Immature natural killer cell (primary cell): ENCODE results near the gene PICK1. TPM values are rescaled to one million over a fixed set of nuclear protein-coding genes. Genes with fewer than 3 reads are reported as not detected.
"Not testable (repeated sequence)": the region's sequence is repeated elsewhere in the genome, so short reads cannot be mapped to it uniquely, and the experiment has no call there.

Experiments used
- DNase-seq, 3 donors: peaks; one replicate each; pipeline ENCODE4 v3.0.0; 2022; ENCODE audit warnings: mixed read lengths in 1 of 3
- H3K27ac Mint-ChIP-seq, 6 donors: one replicate each; pipeline ENCODE4 v1.8.0; 2020; ENCODE audit warnings: mixed read lengths in 6 of 6, mild to moderate bottlenecking in 5 of 6, inconsistent platforms in 4 of 6, moderate library complexity in 3 of 6
- H3K27me3 Mint-ChIP-seq, 3 donors: one replicate each; pipeline ENCODE4 v1.8.0; 2020 to 2021; ENCODE audit warnings: low read depth in 3 of 3, mild to moderate bottlenecking in 3 of 3, mixed read lengths in 3 of 3, moderate library complexity in 3 of 3, inconsistent platforms in 1 of 3
- H3K36me3 Mint-ChIP-seq, 3 donors: one replicate each; pipeline ENCODE4 v1.8.0; 2020; ENCODE audit warnings: mixed read lengths in 3 of 3, inconsistent platforms in 2 of 3, mild to moderate bottlenecking in 2 of 3
- H3K4me1 Mint-ChIP-seq, 2 donors: one replicate each; pipeline ENCODE4 v1.8.0; 2020; ENCODE audit warnings: inconsistent platforms in 2 of 2, mild to moderate bottlenecking in 2 of 2, mixed read lengths in 2 of 2, moderate library complexity in 1 of 2
- H3K4me3 Mint-ChIP-seq, 5 donors: one replicate each; pipeline ENCODE4 v1.8.0; 2020; ENCODE audit warnings: mild to moderate bottlenecking in 5 of 5, mixed read lengths in 5 of 5, inconsistent platforms in 3 of 5, moderate library complexity in 3 of 5
- H3K9me3 Mint-ChIP-seq, 6 donors: one replicate each; pipeline ENCODE4 v1.8.0; 2020; ENCODE audit warnings: mild to moderate bottlenecking in 6 of 6, mixed read lengths in 6 of 6, inconsistent platforms in 4 of 6, moderate library complexity in 3 of 6
- polyA plus RNA-seq, 3 donors: library from polyadenylated mRNA; unstranded; fragments of 300-500 nt; fragmentation: Illumina TruSeq; gene quantifications; one replicate each; pipeline ENCODE4 v1.2.3, GENCODE V29; 2021

Gene PICK1
- polyA plus RNA-seq, 3 donors from 2014 or later: 0.12 to 11.1 (median 6.0) TPM

DNA sequence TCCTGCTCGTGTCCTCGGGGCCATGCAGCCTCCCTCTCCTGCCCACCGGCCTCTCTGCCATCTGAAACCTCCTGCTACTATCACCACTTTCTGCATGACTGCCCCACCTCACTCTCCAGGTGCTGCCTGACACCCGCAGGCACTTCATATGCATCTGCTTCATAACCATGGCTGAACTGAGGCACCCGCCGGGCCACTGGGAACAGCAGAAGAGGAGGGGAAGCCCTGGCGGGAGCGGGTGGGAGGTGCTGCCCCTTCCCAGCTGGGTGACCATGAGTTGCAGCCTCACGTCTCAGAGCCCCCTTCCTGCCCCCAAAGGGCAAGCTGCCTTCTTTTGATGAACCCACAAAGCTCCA is 21.7 kb upstream of the PICK1 start:
- H3K36me3 Mint-ChIP-seq: no peaks in the 10 kb centered on the region
- H3K27ac Mint-ChIP-seq: peak overlapping the region in 2 of 6 donors; percentile 79 to 83

DNA sequence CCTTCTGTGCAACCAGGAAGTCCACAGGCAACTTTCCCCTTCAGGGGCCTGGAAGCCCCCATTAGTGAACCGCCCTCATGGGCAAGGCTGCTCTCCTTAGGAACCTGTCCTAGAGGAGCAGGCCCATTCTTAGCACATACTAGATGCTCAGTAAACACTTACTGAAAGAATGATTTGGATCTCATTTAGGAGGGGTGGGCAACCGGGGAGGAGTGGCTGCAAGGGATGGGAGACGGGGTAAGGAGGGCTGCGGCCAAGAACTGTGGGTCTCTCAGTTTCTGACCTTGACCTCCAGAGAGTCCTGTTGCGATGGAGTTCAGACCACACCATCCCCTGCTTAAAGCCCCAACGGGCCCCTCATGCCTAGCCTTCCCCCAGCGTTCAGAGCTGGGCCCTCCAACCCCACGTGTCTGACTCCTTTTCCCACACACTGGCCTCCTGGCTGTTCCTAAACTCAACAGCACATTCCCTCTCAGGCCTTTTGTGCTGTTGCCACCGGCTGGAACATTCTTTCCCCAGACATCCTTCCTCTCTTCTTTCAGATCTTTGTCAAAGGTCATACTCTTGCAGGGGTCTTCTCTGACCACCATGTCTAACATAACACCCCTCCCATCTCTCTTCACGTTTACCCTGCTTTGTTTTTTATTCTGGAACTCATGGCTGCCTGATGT is 20.7 kb upstream of the PICK1 start:
- DNase-seq: no peak
- Mint-ChIP-seq H3K36me3 (no peaks in the 10 kb centered on the region), H3K9me3 (no peaks in the 10 kb centered on the region), H3K27ac (peak overlapping the region in 1 of 6 donors; percentile 13), H3K27me3 (peaks cover 0 to 2% (median 0%) of the 10 kb centered on the region in 3 donors), H3K4me1 (peaks cover 0 to 2% of the 10 kb centered on the region in 2 donors), H3K4me3 (no peak overlapping the region)

More for the DNA sequence above, 21.7 kb upstream of the PICK1 start:
- no peak for DNase-seq
- H3K4me1 Mint-ChIP-seq: no peaks in the 10 kb centered on the region
- no peaks in the 10 kb centered on the region for H3K9me3 Mint-ChIP-seq
- H3K27me3 Mint-ChIP-seq: peaks cover 0 to 2% (median 0%) of the 10 kb centered on the region in 3 donors
- no peak overlapping the region for H3K4me3 Mint-ChIP-seq

DNA sequence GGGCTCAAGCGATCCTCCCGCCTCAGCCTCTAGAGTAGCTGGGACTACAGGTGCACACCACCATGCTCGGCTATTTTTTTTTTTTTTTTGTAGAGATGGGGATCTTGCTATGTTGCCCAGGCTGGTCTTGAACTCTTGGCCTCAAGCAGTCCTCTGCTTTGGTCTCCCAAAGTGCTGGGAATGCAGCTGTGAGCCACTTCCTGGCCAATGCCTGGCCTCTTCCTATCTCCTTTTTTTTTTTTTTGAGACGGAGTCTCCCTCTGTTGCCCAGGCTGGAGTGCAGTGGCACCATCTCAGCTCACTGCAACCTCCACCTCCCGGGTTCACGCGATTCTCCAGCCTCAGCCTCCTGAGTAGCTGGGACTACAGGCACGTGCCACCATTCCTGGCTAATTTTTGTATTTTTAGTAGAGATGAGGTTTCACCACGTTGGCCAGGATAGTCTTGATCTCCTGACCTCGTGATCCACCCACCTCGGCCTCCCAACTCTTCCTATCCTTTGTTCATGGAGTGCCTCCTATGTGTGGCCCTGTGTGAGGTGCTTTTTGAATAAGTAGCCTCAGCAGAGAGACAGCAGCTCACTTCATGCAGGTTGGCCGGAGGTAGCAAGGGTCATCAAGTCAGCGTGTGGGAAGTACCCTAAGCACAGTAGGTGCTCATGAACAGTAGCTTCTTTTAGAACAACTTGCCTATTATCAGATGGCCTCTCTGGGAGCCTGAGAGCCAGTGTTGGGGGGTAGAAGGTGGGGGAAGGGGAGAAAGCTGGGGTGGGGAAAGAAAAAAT is 19.6 kb upstream of the PICK1 start:
- H3K27ac Mint-ChIP-seq, H3K4me3 Mint-ChIP-seq, DNase-seq, H3K4me1 Mint-ChIP-seq, H3K9me3 Mint-ChIP-seq, H3K27me3 Mint-ChIP-seq, H3K36me3 Mint-ChIP-seq: not testable (repeated sequence)

DNA sequence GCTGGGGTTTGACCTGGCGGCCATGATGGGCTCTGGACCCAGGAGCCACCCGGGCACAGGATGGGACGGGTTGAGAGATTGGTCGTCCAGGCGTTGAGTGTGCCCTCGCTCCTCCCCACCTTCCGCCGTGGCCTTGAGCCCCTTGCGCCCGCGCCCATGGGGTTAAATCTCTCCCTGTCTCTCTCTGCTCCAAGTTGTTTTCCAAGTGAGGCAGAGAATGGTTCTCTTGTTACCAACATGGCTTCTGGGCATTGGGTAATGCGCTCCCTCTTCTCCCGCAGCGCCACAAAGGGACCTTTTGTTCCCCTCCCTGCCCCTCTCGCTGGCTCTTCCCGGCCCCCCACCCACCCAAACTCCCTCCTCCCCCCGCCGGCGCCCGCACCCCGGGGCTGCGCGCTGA is 18.8 kb upstream of the PICK1 start:
- Mint-ChIP-seq H3K36me3 (no peaks in the 10 kb centered on the region), H3K4me1 (peaks cover 0 to 7% of the 10 kb centered on the region in 2 donors), H3K27ac (no peak overlapping the region), H3K4me3 (no peak overlapping the region), H3K9me3 (no peaks in the 10 kb centered on the region), H3K27me3 (peaks cover 0 to 4% (median 2%) of the 10 kb centered on the region in 3 donors)
- DNase-seq: no peak

DNA sequence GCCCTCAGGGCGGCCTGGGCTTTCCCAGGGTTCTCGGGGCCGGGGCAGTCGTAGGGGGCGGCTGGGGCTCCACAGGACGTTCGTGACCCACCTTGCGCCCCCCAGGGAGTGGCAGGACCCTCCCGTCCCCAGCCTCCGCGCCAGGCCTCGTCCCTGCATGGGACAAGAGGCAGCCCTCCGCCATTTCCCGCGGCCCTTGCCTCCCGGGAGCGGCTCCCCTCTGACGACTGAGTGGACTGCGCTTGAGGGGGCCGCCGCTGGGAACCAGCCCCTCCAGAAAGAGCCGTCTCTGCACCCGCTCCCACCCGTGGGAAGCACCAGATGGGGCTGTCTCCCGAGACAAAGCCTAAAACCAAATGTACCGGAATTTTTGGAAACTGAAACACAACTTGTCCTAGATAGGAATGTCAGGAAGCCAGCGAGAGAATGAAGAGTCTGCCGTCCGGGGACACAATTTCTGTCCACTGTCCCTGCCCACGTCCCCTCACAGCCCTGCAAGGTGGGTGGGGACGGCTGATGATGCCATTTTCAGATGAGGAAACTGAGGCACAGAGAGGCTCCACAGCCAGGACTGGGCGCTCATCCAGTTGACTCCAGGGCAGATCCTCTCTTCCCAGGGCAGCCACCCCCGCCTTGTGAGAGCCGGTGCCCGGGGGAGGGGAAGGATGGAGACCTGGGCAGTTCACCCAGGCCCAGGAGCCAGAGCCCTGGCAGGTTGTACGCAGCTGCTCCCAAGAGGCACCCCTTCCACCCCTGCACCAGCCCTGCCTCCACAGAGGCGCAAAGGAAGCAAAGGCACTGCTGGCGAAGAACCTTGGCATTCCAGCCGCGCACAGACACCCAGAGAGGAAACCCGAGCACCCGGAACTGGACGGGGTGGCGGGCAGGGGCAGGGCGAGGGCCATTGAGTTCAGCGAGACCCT is 18.1 kb upstream of the PICK1 start:
- Mint-ChIP-seq H3K4me1 (peaks cover 0 to 7% of the 10 kb centered on the region in 2 donors), H3K27me3 (peaks cover 0 to 4% (median 0%) of the 10 kb centered on the region in 3 donors), H3K4me3 (no peak overlapping the region), H3K9me3 (no peaks in the 10 kb centered on the region), H3K27ac (no peak overlapping the region), H3K36me3 (no peaks in the 10 kb centered on the region)
- DNase-seq: no peak

DNA sequence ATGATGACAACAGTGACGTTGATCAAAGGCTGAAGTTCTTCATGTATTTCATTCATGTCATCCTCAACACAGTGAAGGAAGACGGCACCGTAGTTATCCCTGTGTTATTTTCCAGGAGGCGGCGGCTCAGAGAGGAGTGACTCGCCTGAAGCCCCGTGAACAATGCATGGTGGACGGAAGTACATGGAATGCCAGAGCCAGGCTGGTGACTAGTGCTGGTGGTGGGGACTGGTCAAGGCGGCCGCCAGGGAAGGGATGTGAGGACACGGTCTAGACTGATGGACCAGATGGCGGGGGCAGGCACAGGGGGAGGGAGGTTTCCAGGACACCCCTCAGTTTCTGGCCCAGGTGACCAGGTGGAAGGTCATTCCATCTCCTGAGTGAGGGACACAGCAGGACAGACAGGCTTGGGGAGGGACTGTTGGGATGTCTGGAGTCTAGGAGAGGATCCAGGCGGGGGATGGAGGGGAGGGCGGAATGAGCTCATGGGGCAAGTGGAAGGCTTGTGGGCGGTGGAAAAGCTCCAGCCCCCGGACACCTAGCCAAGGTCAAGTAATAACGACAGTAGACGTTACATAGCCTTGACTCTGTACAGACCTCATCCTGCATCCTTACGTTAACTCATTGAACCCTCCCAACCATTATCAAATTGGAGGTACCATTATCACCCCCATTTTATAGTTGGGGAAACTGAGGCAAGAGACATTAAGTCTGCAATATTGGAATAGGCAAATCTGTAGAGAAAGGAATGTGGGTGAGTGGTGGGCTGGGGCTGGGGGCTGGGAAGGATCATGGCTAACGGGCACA is 16.0 kb upstream of the PICK1 start:
- Mint-ChIP-seq H3K4me3 (no peak overlapping the region), H3K9me3 (no peaks in the 10 kb centered on the region), H3K4me1 (peaks cover 0 to 7% of the 10 kb centered on the region in 2 donors), H3K27ac (peak overlapping the region in 2 of 6 donors; percentile 42 to 54), H3K36me3 (no peaks in the 10 kb centered on the region), H3K27me3 (peaks cover 0 to 4% (median 0%) of the 10 kb centered on the region in 3 donors)
- no peak for DNase-seq

DNA sequence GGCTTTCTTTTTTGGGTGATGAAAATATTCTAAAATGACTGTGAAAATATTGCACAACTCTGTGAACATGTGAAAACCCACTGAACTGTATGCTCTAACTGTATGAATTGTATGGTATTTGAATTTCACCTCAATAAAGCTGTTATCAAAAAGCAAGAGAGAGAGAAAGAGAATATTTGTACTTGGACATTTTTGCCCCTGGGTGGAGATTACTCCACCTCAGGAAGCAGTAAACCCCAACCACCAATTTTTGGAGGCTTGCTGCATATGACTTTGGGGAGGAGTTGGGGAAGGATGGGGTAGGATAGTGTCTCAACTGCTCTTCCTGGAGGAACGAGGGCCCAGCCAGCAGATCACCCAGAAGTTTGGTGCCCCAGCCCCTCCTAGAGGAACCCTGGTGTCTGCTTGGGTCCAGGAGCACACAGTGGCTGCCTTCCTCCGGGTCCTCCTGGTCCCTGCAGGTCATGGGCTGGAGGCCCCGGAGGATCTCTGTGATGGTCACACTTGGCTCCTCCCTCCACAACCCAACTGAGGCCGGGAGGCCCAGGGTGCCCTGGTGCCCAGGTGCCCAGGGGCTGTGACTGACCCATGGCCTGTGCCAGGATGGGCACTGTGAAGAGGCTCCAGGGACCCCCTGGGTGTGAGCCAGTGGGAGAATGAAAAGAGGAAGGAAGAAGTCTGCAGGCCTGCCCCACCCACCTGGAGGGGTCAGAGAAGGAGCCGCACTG is 15.3 kb upstream of the PICK1 start:
- peaks cover 0 to 7% of the 10 kb centered on the region in 2 donors for H3K4me1 Mint-ChIP-seq
- H3K36me3 Mint-ChIP-seq: no peaks in the 10 kb centered on the region
- H3K4me3 Mint-ChIP-seq: no peak overlapping the region
- peaks cover 0 to 4% (median 0%) of the 10 kb centered on the region in 3 donors for H3K27me3 Mint-ChIP-seq
- H3K27ac Mint-ChIP-seq: peak overlapping the region in 2 of 6 donors; percentile 54 to 55
- DNase-seq: no peak
- H3K9me3 Mint-ChIP-seq: no peaks in the 10 kb centered on the region

DNA sequence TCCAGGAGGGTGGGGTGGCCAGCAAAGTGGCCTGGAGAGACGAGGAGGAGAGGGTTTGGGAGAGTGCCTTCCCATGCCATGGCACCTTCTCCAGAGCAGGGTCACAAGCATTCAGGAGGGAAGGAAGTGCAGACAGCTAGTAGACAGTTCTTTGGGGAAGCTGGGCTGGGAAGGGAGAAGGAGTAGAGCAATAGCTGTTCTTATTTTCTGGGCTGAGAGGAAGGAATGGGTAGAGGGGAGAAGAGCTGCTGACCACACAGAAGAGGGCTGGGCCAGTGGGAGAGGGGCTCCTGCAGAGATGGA is 14.8 kb upstream of the PICK1 start:
- no peak for DNase-seq
- H3K9me3 Mint-ChIP-seq: no peaks in the 10 kb centered on the region
- H3K27ac Mint-ChIP-seq: peak overlapping the region in 1 of 6 donors; percentile 55
- H3K27me3 Mint-ChIP-seq: peaks cover 0 to 4% (median 1%) of the 10 kb centered on the region in 3 donors
- H3K4me1 Mint-ChIP-seq: peaks cover 0 to 7% of the 10 kb centered on the region in 2 donors
- H3K36me3 Mint-ChIP-seq: no peaks in the 10 kb centered on the region
- H3K4me3 Mint-ChIP-seq: no peak overlapping the region

DNA sequence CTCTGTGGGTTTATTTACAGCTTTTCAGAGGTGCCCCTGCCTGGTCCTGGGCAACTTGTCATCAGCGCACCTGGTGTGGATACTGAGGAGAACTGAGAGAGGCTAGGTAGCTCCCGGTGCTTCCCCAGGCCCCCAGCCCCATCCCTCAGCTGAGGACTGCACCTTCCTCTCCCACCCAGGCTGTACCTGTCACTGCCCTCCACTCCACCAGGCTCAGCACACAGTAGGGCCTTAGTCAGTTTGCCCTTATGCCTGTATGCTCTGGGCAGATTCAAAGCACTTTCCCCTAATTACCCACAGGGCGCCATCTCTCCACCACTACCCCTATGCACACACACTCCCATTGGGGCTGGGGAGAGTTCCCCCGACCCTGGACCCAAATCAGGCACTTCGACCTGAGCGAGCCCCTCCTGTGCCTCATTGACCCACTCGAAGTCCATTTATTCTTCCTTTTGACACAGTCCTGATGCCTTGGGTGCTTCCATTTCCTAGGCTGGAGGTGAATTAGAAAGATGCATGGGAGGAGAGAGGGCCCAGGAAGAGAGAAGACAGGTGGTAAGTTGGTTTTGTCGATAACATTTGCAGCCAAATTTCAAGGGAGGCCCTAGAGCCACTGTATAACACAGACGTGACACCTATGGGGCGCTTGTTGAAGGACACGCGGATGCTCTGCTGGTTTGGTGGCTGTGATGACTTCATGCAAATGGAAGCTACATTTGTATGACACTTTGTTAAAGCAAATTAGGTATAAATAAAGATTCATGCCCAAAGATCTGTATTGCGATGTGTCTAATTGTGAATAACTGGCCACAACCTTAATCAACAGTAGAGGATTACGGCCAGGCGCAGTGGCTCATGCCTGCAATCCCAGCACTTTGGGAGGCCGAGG is 13.8 kb upstream of the PICK1 start:
- Mint-ChIP-seq H3K27ac (no peak overlapping the region), H3K4me1 (peaks cover 0 to 7% of the 10 kb centered on the region in 2 donors), H3K27me3 (peaks cover 0 to 6% (median 4%) of the 10 kb centered on the region in 3 donors), H3K36me3 (no peaks in the 10 kb centered on the region), H3K4me3 (no peak overlapping the region), H3K9me3 (no peaks in the 10 kb centered on the region)
- no peak for DNase-seq

DNA sequence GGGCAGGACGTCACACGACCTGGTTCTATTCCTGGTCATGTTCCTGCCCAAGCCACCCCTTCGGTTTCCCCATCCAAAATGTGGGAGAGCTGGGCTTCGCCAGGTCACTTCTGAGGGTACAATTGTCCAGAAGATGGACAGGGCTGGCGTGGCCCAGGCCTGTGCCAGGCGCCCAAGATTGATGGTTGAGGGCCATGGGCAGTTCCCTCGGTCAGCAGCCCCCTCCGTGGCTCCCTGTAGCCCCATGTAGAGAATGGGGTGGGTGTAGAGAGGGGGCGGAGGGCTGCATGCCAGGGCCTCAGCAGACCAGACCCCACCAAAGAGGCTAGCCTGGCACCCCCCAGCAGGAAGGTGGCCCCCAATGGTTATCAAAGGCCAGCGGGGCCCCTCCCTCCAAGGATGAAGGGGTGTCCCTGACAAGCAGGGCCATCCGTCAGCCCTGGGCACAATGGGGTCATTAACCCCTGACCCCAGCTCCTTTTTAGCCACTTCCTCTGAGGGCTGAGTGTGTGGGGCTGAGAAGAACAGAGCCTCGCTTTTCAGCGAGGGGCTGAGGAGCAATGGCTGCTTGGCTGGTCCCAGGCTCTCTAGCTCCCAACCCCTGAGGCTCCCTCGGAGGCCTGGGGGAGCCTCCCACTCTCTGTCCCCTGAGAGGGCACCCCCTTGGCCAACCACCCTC is 11.0 kb upstream of the PICK1 start:
- peaks cover 0 to 6% (median 6%) of the 10 kb centered on the region in 3 donors for H3K27me3 Mint-ChIP-seq
- no peak overlapping the region for H3K27ac Mint-ChIP-seq
- H3K4me3 Mint-ChIP-seq: no peak overlapping the region
- H3K36me3 Mint-ChIP-seq: no peaks in the 10 kb centered on the region
- no peak for DNase-seq
- peaks cover 0 to 7% of the 10 kb centered on the region in 2 donors for H3K4me1 Mint-ChIP-seq
- H3K9me3 Mint-ChIP-seq: no peaks in the 10 kb centered on the region

DNA sequence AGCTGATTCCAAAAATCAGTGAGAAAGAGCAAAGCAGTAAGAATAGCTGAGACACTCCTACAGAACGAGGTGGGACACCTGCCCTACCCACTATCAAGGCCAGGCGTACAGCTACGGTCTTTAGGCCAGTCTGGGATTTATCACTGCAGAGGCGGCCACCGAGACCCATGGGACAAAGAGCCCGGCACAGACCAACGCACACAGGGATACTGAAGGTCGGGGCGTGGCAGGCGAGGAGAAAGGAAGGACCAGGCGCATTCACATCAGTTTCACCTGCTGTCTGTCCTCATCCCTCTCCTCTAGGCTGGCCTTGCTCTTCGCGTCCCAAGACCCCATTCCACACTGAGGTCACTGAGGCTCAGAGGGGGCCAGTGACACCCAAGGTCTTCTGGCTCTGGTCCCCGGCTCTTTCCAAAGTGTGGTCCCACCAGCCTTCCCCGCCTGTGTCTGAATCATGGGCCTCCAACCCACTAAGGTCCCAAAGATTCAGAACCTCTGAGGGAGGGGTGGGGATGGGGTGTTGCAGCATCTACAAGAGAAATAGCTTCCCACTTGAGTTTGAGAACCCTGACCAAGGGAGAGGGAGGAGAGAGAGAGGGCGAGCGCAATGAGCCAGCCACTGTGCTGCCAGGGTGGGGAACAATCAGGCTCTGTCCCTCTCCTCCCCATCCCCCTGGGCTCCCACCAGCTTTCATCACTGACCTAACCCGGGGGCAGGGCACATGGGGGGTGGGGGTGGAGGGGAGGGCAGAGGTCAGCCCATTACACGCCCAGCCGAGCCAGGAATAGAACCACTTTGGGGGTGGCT is 7.2 kb upstream of the PICK1 start:
- DNase-seq: no peak
- no peaks in the 10 kb centered on the region for H3K36me3 Mint-ChIP-seq
- peaks cover 0 to 6% (median 2%) of the 10 kb centered on the region in 3 donors for H3K27me3 Mint-ChIP-seq
- H3K4me3 Mint-ChIP-seq: no peak overlapping the region
- no peaks in the 10 kb centered on the region for H3K9me3 Mint-ChIP-seq
- peaks cover 5 to 7% of the 10 kb centered on the region in 2 donors for H3K4me1 Mint-ChIP-seq
- H3K27ac Mint-ChIP-seq: no peak overlapping the region
